HG03159 (cell line): ENCODE results near the gene KRT36.

Source experiments
- ATAC-seq: cut with Tn5 transposase; IDR thresholded peaks from one replicate; pipeline ENCODE4 v1.9.1; 2021; ENCODE audit warnings: mild to moderate bottlenecking, moderate library complexity; ENCODE audit not compliant: unreplicated experiment

The KRT36 gene

DNA sequence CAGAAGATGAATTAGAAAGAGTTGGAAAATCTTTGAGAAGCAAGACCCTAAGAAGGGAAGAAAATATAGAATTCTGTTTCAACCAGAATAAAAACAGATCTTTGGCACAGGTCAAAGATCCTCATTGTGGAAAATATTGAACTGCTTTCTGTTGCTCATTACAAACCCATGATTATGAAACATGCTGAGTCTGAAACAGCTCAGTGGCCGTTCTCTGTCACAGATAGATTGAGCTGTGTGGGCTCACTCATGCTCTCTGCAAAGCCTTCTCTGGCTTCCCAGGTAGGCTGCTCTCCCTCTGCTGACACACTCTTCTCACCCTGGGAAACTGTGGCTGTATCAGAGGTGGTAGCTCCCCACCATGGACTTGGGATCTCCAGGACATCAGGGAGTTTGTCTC, 45.5 kb downstream of the KRT36 start:
- no peak for ATAC-seq

DNA sequence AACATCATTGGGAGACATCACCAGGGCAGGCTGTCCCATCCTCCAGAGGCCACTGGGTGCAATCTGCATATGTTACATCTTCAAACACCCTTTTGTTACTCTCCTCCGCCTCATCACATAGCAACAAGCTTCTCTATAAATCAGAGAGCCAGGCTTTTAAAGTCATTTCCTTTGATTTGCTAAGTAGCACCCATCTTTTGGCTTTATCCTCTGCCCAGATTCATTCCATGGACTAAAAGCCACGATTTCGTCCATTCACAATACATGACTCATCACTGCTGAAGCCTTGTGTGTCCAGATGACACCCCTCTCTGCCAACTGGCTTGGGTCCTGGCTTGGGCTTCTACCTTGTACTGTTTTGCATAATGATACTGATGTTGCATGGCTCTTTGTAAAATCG, 47.0 kb downstream of the KRT36 start:
- ATAC-seq: no peak

DNA sequence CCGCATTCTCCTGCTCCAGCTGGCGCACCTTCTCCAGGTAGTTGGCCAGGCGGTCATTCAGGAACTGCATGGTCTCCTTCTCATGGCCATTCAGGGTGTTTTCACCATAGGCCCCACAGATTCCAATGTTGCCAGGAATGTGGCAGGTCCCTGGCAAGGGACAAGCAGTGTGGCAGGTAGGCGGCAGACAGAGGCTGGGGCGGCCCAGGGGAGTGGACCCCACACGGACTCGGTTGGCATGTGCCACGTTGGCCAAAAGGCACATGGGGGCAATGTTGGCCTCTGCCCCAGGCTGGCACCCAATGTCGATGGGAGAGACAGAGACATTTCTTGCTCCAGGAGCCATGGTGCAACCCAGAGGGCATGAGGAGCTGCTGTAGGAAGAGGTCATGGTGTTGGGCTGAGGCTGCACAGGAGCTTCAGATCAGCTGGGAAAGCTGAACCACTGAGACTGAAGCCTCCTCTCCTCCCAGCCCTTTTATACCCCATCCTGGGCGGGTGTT, 49.1 kb downstream of the KRT36 start, which contains the start of gene KRT38:
Gene KRT38 (minus strand): TSS at position 453 of the 503 bp plus-strand sequence. CDS start 62 bp downstream, at position 391.
- ATAC-seq: no peak

DNA sequence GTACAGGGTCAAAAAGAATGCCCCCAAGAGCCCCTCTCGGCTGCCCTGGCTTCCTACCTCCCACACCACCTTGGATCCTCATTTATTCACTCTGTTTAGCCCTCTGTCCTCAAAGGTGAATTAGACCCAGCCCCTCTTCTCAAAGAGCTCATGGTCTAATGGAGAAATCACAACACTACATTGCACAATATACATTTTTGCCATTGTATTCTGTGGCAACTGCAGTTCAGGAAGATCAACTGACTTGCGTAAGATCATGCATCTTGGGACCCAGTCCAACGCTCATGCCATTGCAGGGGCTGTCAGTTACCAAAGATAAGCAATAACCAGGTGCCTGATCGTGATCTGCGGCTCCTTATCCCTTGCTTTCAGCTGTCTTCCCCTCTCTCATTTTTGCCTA, 50.3 kb downstream of the KRT36 start:
- ATAC-seq: no peak

DNA sequence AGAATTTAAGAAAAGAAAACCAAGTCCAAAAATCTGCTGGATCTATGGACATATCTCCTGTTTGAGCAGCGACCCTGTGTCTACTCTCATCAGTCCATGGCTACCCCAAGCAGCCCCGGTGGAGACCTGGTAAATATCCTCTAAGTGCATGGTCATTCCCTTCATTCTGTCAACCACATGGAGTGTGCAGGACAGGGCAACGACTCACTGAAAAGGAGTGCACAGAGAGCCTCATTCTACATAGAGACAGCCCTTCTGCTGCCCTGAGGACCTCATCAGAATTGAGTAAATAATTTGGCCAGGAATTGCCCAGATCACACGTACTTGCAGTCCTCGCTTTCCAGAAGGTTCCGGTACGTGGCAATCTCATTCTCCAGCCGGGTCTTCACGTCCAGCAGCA, 51.9 kb downstream of the KRT36 start:
- ATAC-seq: no peak

- no peak for ATAC-seq
Observed at GRCh38 chr17:41437254-41437653, 52.5 kb downstream of the KRT36 start.
